ENCODE results near the gene TMPRSS9. TPM values are rescaled to one million over a fixed set of nuclear protein-coding genes. Genes with fewer than 3 reads are reported as not detected.

TMPRSS9 gene
- total RNA-seq, 4 donors from 2014 or later: 0.54 to 2.5 (median 0.85) TPM; not detected in 1

- H3K9me3 ChIP-seq: no peaks in the 10 kb centered on the region
- H3K4me3 ChIP-seq: no peak overlapping the region
- H3K27ac ChIP-seq: no peak overlapping the region
- H3K36me3 ChIP-seq: peaks cover 0 to 33% (median 0%) of the 10 kb centered on the region in 3 donors
- no peaks in the 10 kb centered on the region for H3K27me3 ChIP-seq
- TF ChIP-seq POLR2A (IDR thresholded peaks at IDR 0.05): no peak
- TF ChIP-seq CTCF (IDR thresholded peaks at IDR 0.05): no peak
- peaks cover 0 to 26% (median 15%) of the 10 kb centered on the region in 4 donors for H3K4me1 ChIP-seq
- DNase-seq: no peak
Observed at GRCh38 chr19:2429917-2430535, 70.0 kb downstream of the TMPRSS9 start.

- no peaks in the 10 kb centered on the region for H3K27me3 ChIP-seq
- H3K9me3 ChIP-seq: no peaks in the 10 kb centered on the region
Observed at GRCh38 chr19:2431318-2432055, 71.4 kb downstream of the TMPRSS9 start.

GRCh38 chr19:2432131-2432848 is 72.2 kb downstream of the TMPRSS9 start:
- Histone ChIP-seq H3K4me1 (peaks cover 0 to 8% (median 3%) of the 10 kb centered on the region in 4 donors), H3K4me3 (no peak overlapping the region), H3K9me3 (no peaks in the 10 kb centered on the region), H3K27ac (no peak overlapping the region), H3K27me3 (no peaks in the 10 kb centered on the region), H3K36me3 (peaks cover 0 to 45% (median 0%) of the 10 kb centered on the region in 3 donors)
- no peak for DNase-seq
- no peak for TF ChIP-seq POLR2A (IDR thresholded peaks at IDR 0.05)
- TF ChIP-seq CTCF (IDR thresholded peaks at IDR 0.05): no peak

More at GRCh38 chr19:2431318-2432055, 71.4 kb downstream of the TMPRSS9 start:
- Histone ChIP-seq H3K27ac (no peak overlapping the region), H3K4me3 (no peak overlapping the region), H3K4me1 (peaks cover 0 to 13% (median 8%) of the 10 kb centered on the region in 4 donors), H3K36me3 (peaks cover 0 to 40% (median 0%) of the 10 kb centered on the region in 3 donors)
- DNase-seq: no peak
- TF ChIP-seq CTCF (IDR thresholded peaks at IDR 0.05): no peak

- no peaks in the 10 kb centered on the region for H3K27me3 ChIP-seq
- no peaks in the 10 kb centered on the region for H3K9me3 ChIP-seq
- no peak for DNase-seq
- TF ChIP-seq CTCF (IDR thresholded peaks at IDR 0.05): no peak
- TF ChIP-seq POLR2A (IDR thresholded peaks at IDR 0.05): no peak
- H3K36me3 ChIP-seq: peaks cover 0 to 54% (median 0%) of the 10 kb centered on the region in 3 donors
- no peak overlapping the region for H3K27ac ChIP-seq
- peaks cover 0 to under 1% (median 0%) of the 10 kb centered on the region in 4 donors for H3K4me1 ChIP-seq
- H3K4me3 ChIP-seq: no peak overlapping the region
Observed at GRCh38 chr19:2433854-2434253, 73.8 kb downstream of the TMPRSS9 start.

GRCh38 chr19:2434267-2434666 is 74.2 kb downstream of the TMPRSS9 start:
- DNase-seq: no peak
- H3K4me1 ChIP-seq: no peaks in the 10 kb centered on the region
- TF ChIP-seq POLR2A (IDR thresholded peaks at IDR 0.05): no peak
- no peak for TF ChIP-seq CTCF (IDR thresholded peaks at IDR 0.05)
- H3K27me3 ChIP-seq: no peaks in the 10 kb centered on the region
- H3K9me3 ChIP-seq: no peaks in the 10 kb centered on the region
- no peak overlapping the region for H3K4me3 ChIP-seq
- H3K36me3 ChIP-seq: peaks cover 0 to 54% (median 0%) of the 10 kb centered on the region in 3 donors
- no peak overlapping the region for H3K27ac ChIP-seq

All from Peyer's patch (tissue), 4 donors.